Transverse colon (tissue), 4 donors: ENCODE results near the gene GPR107. TPM values are rescaled to one million over a fixed set of nuclear protein-coding genes. Genes with fewer than 3 reads are reported as not detected.

Experiments used
- DNase-seq: peaks from one replicate; pipeline ENCODE4 v3.0.0-alpha.2; 2019
- H3K27ac ChIP-seq, 4 donors: fragments of 200-600 bp; sonication (generic); 2 replicates each; pipeline ENCODE4 v1.5.1; 2016 to 2018; ENCODE audit warnings: inconsistent platforms in 4 of 4
- H3K27me3 ChIP-seq: fragments of 200-600 bp; sonication (generic); 2 replicates; pipeline ENCODE4 v1.5.1; 2017; ENCODE audit warnings: inconsistent platforms
- H3K36me3 ChIP-seq, 4 donors: fragments of 200-600 bp; sonication (generic); 2 replicates each; pipeline ENCODE4 v1.5.1; 2017 to 2019; ENCODE audit warnings: inconsistent platforms in 4 of 4
- H3K4me1 ChIP-seq, 4 donors: fragments of 200-600 bp; sonication (generic); 2 replicates each; pipeline ENCODE4 v1.5.1; 2017 to 2020; ENCODE audit warnings: inconsistent platforms in 4 of 4
- H3K4me3 ChIP-seq, 4 donors: fragments of 200-600 bp; sonication (generic); 1 replicate in 1 of 4; 2 replicates in 3 of 4; pipeline versions ENCODE4 v1.5.1 to v1.6.1; 2017 to 2019; ENCODE audit warnings: inconsistent platforms in 4 of 4
- H3K9me3 ChIP-seq, 2 donors: fragments of 200-600 bp; sonication (generic); 2 replicates each; pipeline ENCODE4 v1.5.1; 2017 to 2019; ENCODE audit warnings: inconsistent platforms in 2 of 2
- CTCF ChIP-seq, 5 experiments: fragments of 200-600 bp in 3 of 5; fragments of 450-650 bp in 2 of 5; sonication (generic) in 3 of 5; IDR thresholded peaks; 1 replicate in 2 of 5; 2 replicates in 3 of 5; pipeline ENCODE4 v1.5.1; 2016 to 2017; ENCODE audit warnings: antibody characterized with exemption in 5 of 5, inconsistent platforms in 3 of 5, mild to moderate bottlenecking in 2 of 5, moderate library complexity in 1 of 5
- EP300 ChIP-seq: sonication (generic); formaldehyde crosslinking; IDR thresholded peaks from one replicate; pipeline ENCODE4 v1.6.1; 2017; ENCODE audit warnings: antibody characterized with exemption, low read depth
- POLR2A ChIP-seq: fragments of 450-650 bp; IDR thresholded peaks from one replicate; pipeline ENCODE4 v1.6.1; 2016; ENCODE audit warnings: antibody characterized with exemption, mild to moderate bottlenecking, moderate library complexity
- POLR2AphosphoS5 ChIP-seq, 3 donors: sonication (generic); formaldehyde crosslinking; IDR thresholded peaks; one replicate each; pipeline ENCODE4 v1.6.1; 2016; ENCODE audit warnings: antibody characterized with exemption in 3 of 3
- WGBS, 2 donors: methylation state at CpG; one replicate each; pipeline ENCODE4 v1.1.5; 2018; ENCODE audit warnings: low coverage in 1 of 2; 5-methylcytosine and 5-hydroxymethylcytosine counted together
- in situ Hi-C, 4 donors: fragments of 200-750 bp; cut with MboI; loops; one replicate each; pipeline versions ENCODE4 v1.15.0 to v1.15.1; 2017; ENCODE audit warnings: low sequenced_read_pairs in 3 of 4, low pct_ligation_motif_present in 1 of 4, low pct_unique_long_range_greater_than_20kb in 1 of 4
- intact Hi-C: fragments of 100-400 bp; cut with DNase I; formaldehyde crosslinking; loops from one replicate; pipeline ENCODE4 v1.15.1; 2023; ENCODE audit warnings: low total_unique reads
- total RNA-seq, 4 donors: library from RNA; depleted of rRNA; stranded (reverse); fragments of >200 nt; gene quantifications; one replicate each; pipeline ENCODE4 v1.1.0, GENCODE V29; 2016

Gene GPR107
- total RNA-seq, 4 donors from 2014 or later: 25.7 to 33.7 (median 32.7) TPM

- DNase-seq: no peak
- TF ChIP-seq CTCF (IDR thresholded peaks at IDR 0.05) (no peak), POLR2AphosphoS5 (IDR thresholded peaks at IDR 0.05) (no peak), EP300 (no peak), POLR2A (no peak)
- no peaks in the 10 kb centered on the region for H3K9me3 ChIP-seq
- peaks cover 0 to 8% (median 4%) of the 10 kb centered on the region in 4 donors for H3K4me1 ChIP-seq
- 90 to 91% methylated on average over 6 to 11 of the region's 11 CpGs for WGBS, 2 donors
- in situ Hi-C loops: no loop called here
- intact Hi-C loops: no loop called here
- no peaks in the 10 kb centered on the region for H3K27me3 ChIP-seq
- peak overlapping the region in 3 of 4 donors; percentile 69 to 84 (median 72) for H3K27ac ChIP-seq
- no peak overlapping the region for H3K4me3 ChIP-seq
- H3K36me3 ChIP-seq: no peaks in the 10 kb centered on the region
These were observed 84.0 kb downstream of the GPR107 start for GRCh38 chr9:130137641-130138081.

- in situ Hi-C loops (no loop called here), intact Hi-C loops (no loop called here)
- peaks cover 0 to 8% (median 4%) of the 10 kb centered on the region in 4 donors for H3K4me1 ChIP-seq
- H3K9me3 ChIP-seq: no peaks in the 10 kb centered on the region
- peak overlapping the region; percentile 14 to 84 (median 70) for H3K27ac ChIP-seq
- H3K36me3 ChIP-seq: no peaks in the 10 kb centered on the region
- H3K4me3 ChIP-seq: no peak overlapping the region
- 46 to 60% methylated on average over 2 to 10 of the region's 10 CpGs for WGBS, 2 donors
- H3K27me3 ChIP-seq: no peaks in the 10 kb centered on the region
- no peak for DNase-seq
- TF ChIP-seq POLR2AphosphoS5 (IDR thresholded peaks at IDR 0.05) (peak in 1 of 3 donors; percentile 16), EP300 (no peak)
These were observed 84.5 kb downstream of the GPR107 start for GRCh38 chr9:130138171-130138653.

- peak; percentile 45 for DNase-seq
- Histone ChIP-seq H3K9me3 (no peaks in the 10 kb centered on the region), H3K27ac (peak overlapping the region; percentile 39 to 84 (median 70)), H3K27me3 (peaks cover 4% of the 10 kb centered on the region), H3K4me1 (peaks cover 0 to 11% (median 5%) of the 10 kb centered on the region in 4 donors), H3K4me3 (no peak overlapping the region), H3K36me3 (no peaks in the 10 kb centered on the region)
- TF ChIP-seq EP300 (no peak), CTCF (IDR thresholded peaks at IDR 0.05) (peak in 1 of 5 experiments; percentile 13), POLR2A (no peak), POLR2AphosphoS5 (IDR thresholded peaks at IDR 0.05) (peak; percentile 30 to 47 (median 41))
- WGBS, 2 donors: 71 to 90% methylated on average over 2 to 6 of the region's 6 CpGs
- intact Hi-C loops (no loop called here), in situ Hi-C loops (no loop called here)
These were observed 85.1 kb downstream of the GPR107 start for GRCh38 chr9:130138791-130139190.

- peak overlapping the region; percentile 39 to 84 (median 70) for H3K27ac ChIP-seq
- DNase-seq: no peak
- 82% methylated on average over 10 of the region's 10 CpGs; no CpG with 5 or more reads in 1 of the 2 donors for WGBS, 2 donors
- TF ChIP-seq POLR2AphosphoS5 (IDR thresholded peaks at IDR 0.05) (no peak), CTCF (IDR thresholded peaks at IDR 0.05) (no peak), POLR2A (no peak), EP300 (no peak)
- intact Hi-C loops: no loop called here
- H3K9me3 ChIP-seq: no peaks in the 10 kb centered on the region
- H3K36me3 ChIP-seq: no peaks in the 10 kb centered on the region
- in situ Hi-C loops: no loop called here
- peaks cover 0 to 15% (median 8%) of the 10 kb centered on the region in 4 donors for H3K4me1 ChIP-seq
- peaks cover 9% of the 10 kb centered on the region for H3K27me3 ChIP-seq
- H3K4me3 ChIP-seq: no peak overlapping the region
These were observed 85.5 kb downstream of the GPR107 start for GRCh38 chr9:130139251-130139650.

GRCh38 chr9:130140706-130141105, 87.0 kb downstream of the GPR107 start:
- no peak overlapping the region for H3K4me3 ChIP-seq
- intact Hi-C loops: no loop called here
- WGBS, 2 donors: 69 to 77% methylated on average over 10 of the region's 10 CpGs
- no peak for DNase-seq
- TF ChIP-seq EP300 (no peak), CTCF (IDR thresholded peaks at IDR 0.05) (no peak), POLR2A (no peak), POLR2AphosphoS5 (IDR thresholded peaks at IDR 0.05) (no peak)
- no peaks in the 10 kb centered on the region for H3K36me3 ChIP-seq
- H3K9me3 ChIP-seq: no peaks in the 10 kb centered on the region
- peak overlapping the region in 3 of 4 donors; percentile 69 to 84 (median 72) for H3K27ac ChIP-seq
- peaks cover 4 to 23% (median 16%) of the 10 kb centered on the region in 4 donors for H3K4me1 ChIP-seq
- in situ Hi-C loops: no loop called here
- H3K27me3 ChIP-seq: peaks cover 13% of the 10 kb centered on the region
